ENCODE results near the gene TPRA1.
"Not testable (repeated sequence)": the region's sequence is repeated elsewhere in the genome, so short reads cannot be mapped to it uniquely, and the experiment has no call there.

TPRA1 gene

DNA sequence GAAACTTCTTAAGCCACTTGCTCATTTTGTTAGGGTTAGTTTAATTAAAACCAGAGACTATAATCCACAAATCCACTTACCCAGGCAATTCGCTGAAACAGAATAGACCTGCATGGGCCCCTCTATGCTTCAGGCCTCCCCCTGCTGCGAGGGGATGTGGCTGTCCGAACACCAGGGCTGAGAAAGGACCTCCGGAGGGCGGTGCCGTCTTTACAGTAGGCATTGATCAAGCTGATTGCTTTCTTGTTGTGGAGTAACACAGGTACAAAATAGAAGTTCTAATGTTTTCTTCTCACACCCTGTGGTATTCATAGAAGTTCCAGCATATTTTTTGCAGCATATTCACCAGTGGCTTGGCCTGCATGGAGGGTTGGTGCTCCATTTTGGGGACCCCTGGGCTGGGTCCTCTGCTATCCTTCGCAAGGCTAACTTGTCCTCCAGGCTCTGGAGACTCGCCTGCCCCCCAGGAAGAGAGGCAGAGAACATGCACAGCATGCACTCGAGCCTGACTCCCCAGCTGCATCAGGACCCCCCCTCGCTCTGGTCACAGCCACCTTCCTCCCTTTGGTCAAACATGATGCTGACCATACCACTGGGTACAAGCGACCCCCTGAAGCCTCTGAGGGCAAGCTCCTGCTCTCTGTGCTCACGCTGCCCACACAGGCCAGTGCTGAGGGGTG is 55.3 kb downstream of the TPRA1 start:
- DNase-seq = no peak

DNA sequence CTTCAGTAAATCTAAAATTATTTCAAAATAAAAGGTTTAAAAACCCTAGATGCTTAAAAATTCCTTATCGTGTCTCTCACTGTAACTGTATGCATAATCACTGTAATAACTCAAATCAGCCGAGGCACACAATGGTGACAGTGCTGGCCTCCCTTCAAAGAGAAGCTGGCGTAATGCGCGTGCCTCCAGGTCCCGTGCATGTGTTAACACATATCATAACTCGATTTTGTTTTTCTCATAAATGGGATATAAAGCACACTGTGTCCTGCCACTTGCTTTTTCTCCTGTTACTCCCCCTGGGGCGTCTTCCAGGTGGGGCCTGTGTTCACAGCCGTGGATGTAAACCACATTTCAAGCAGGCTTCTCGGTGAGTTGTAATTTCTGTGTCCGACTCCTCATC is 56.0 kb downstream of the TPRA1 start:
- no peak for DNase-seq

DNA sequence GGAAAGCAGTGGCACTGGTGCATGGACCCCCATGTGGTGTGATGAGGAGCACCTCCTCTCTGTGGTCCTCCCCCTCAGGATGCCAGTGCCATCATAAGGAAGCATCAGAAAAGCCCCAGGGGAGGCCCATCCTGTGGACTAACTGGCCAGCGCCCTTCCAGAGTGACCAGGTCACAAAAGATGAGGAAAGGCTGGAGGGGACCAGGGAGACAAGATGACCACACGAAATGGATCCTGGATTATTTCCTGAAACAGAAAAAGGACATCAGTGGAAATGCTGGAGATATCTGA is 56.4 kb downstream of the TPRA1 start:
- no peak for DNase-seq

DNA sequence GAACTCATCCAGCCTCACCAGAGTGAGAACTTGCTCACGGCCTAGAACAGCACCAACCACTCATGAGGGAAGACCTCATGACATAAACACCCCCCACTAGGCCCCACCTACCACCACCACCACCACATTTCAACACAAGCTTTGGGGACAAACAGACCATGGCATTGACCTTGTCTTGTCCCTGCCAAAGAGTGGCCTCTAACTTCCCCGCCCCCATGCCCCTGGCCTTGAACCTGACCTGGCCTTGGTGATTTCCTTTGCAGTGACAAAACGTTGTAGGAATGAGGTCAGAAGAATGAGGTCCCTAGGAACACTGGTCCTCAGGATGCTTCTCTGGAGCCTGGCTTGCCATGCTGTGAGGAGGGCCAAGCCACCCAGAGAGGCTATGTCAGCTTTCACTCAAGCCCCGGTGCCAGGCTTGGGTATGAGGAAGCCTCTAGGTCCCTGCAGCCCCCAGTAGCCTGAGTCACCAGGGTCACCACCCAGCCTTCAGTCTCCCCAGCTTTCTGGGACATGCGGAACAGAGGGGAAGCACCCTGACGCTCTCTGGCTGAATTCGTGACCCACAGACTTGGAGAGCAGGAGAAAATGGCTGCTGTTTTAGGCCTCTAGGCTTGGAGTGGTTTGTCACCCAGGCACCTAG is 57.9 kb downstream of the TPRA1 start:
- no peak for DNase-seq

DNA sequence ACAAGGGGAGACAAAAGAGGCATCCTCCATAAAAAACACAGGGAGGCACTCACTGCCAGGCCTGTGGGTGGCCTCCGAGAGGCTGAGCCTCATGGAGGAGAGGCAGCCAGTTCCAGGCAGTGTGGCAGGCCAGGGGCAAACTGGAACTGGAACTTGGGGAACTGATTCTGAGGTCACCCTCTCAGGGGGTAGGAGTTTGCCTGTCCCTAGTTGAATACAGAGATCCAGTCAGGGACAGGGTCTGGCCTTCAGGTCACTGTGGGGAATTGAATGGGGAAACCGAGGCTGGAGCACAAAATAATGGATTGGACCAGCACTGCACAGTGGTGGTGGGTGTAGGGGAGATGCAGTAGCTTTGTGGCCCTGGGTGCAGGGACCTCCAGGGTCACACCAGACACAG is 58.7 kb downstream of the TPRA1 start:
- no peak for DNase-seq

DNA sequence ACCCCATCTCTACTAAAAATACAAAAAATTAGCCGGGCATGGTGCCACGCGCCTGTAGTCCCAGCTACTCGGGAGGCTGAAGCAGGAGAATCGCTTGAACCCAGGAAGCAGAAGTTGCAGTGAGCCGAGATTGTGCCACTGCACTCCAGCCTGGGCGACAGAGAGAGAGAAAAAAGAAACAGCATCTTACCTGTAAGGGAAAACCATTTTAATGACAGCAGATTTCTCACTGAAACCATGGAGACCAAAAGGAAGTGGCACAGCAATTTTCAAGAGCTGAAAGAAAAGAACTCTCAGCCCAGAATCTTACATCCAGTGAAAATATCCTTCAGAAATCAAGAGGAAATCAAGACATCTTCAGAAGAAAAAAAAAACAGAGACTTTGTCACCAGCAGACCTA is 59.7 kb downstream of the TPRA1 start:
- not testable (repeated sequence) for DNase-seq

DNA sequence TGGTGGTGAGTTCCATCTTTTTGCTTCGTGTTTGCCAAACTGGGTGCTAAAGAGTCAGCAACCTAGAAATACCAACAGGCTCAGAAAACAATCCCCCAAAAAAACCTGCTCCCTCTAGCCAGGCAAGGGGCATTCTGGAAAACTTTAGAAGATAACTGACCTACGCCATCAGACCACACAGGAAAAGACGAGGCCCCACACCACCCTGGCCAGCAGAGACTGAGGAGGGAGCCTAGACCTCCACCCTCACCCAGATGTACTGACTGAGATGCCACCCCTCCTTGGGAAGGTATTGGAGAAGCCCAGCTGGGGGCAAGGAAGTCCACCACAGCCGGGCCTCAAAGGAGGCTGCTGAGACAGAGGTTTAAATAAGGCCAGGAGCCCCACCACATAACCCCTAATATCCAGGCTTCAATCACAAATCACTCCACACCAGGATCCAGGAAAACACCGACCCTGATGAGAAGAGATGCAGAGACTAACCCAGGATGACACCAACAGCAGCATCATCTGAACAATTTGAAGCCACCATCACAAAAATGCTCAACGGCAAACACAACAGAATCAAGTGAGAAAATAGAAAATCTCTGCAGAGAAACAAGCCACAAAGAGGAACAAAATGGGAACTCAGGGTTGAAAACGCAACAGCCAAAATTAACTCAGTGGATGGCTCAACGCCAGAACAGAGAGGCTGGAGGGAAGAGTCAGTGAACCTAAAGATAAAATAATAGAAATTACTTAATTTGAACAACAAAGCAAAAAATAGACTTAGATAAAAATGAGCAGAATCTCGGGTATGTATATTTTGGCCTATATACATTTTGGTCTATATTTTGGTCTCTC is 61.0 kb downstream of the TPRA1 start:
- DNase-seq = no peak

DNA sequence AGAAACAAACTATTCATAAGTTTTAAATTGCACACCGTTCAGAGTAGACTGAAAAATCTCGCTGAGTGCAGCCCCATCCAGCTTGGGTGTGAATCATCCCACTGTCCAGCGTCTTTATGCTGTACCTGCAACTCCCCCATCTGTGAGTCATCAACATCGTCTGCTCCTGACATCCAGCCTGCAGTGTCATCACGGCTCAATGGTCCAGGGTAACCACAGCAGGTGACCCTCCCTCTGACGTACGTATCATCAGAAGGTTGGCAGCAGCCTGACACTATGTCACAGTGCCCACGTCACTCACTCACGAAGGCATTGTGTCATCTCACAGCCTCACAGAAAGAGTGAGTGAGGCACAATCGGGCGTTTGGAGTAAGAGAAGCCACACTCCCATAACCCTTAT is 65.2 kb downstream of the TPRA1 start:
- no peak for DNase-seq

DNA sequence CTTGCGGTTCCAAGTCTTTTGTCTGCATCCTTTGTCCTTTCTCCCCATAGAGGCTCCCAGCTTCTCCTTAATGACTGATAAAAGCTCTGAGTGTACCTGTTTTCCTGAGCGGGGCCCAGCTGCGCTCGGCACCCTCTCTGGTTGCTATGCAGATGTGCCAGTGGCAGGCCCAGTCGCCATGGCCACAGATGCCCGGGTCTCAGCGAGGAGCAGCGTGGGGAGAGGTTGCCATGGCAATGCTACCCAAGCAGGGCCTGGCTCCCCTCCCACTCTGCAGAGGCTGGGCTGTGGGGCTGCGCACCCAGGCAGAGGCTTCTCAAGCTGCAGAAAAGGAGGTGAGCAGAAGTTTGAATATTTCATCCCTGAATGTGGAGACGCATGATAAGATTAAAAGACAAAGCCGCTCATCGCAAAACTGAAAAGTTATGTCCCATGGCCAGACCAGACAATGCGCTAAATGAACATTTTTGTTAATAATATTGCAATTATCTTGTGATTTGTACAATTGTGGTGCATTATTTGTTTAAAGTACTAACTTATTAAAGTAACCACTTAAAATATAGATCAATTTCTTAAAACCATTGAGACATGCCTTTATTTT is 66.1 kb downstream of the TPRA1 start:
- peak; percentile 91 for DNase-seq

All from NCI-H1436 (cell line).